ENCODE results near the gene ADAM12.
"Not testable (repeated sequence)": the region's sequence is repeated elsewhere in the genome, so short reads cannot be mapped to it uniquely, and the experiment has no call there.

ADAM12 gene

DNA sequence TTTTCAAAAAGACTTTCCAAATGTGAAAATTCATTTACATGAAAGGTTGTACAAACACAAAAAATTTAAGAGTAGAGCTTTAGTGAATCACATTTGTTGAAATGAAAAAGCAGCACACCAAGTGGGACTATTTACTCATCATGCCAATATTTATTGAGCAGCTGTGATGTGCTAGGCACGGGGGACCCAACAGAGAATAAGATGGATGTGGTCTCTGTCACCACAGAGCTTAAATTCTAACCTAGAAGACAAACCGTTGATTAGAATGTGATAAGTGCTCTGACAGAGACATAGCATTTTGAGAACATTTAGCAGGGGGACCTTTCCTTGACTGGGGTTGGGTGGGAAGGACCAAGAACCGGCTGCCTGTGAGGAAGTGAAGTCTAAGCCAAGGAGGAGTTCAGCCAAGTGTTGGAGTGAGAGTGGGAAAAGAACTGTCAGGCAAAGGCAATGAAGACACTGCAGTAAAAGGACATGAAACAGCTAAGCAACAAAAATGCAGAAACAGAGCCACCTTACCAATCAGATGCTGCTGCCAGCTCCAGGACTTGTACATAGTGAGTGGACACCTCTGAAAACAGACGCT, 19.1 kb downstream of the ADAM12 start:
- no peaks in the 10 kb centered on the region for H3K36me3 ChIP-seq (ENCODE audit: control insufficient read depth, insufficient read depth, low read length)
- no peak overlapping the region for H3K4me3 ChIP-seq (ENCODE audit: low read depth, low read length)
- H3K27me3 ChIP-seq (ENCODE audit: control insufficient read depth, insufficient read depth, low read length): no peaks in the 10 kb centered on the region
- no peaks in the 10 kb centered on the region for H3K4me1 ChIP-seq (ENCODE audit: control insufficient read depth, insufficient read depth, low read length)
- no peak overlapping the region for H3K9ac ChIP-seq (ENCODE audit: low read depth, low read length)
- no peaks in the 10 kb centered on the region for H3K9me3 ChIP-seq (ENCODE audit: control insufficient read depth, insufficient read depth, low read length)

DNA sequence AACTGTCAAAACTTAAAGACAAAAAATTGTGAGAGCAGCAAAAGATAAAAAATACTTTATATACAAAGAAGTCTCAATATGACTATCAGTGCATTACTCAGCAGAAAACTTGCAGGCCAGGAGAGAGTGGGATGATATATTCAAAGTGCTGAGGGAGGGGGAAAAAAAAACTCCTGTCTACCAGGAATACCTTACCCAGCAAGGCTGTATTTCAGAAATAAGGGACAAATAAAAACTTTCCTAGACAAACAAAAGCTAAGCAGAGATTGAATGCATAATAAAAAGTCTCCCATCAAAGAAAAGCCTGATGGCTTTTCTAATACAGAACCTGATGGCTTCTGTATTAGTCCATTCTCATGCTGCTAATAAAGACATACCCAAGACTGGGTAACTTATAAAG, 31.1 kb downstream of the ADAM12 start:
- Histone ChIP-seq H3K36me3 (ENCODE audit: control insufficient read depth, insufficient read depth, low read length) (no peaks in the 10 kb centered on the region), H3K4me3 (ENCODE audit: low read depth, low read length) (no peak overlapping the region), H3K4me1 (ENCODE audit: control insufficient read depth, insufficient read depth, low read length) (no peaks in the 10 kb centered on the region), H3K27me3 (ENCODE audit: control insufficient read depth, insufficient read depth, low read length) (no peaks in the 10 kb centered on the region), H3K9ac (ENCODE audit: low read depth, low read length) (no peak overlapping the region), H3K9me3 (ENCODE audit: control insufficient read depth, insufficient read depth, low read length) (no peaks in the 10 kb centered on the region)

DNA sequence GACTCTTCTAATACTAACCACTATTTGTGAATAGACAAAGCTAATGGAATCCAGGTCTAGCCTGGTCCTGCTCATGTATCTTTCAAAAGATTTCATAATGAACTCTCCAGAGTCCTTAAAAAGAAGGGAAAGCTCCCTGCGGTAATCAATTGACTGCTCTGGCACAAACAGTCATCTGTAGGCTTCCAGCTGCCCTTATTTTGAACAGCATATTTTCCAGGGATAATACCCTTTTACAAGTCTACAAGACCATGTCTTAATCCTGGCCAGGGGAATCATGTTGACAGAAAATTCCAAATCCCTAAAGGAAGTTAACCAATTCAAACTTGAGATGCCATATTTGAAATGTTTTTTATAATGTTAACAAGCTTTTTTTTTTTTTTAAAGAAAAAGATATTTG, 34.6 kb downstream of the ADAM12 start:
- no peaks in the 10 kb centered on the region for H3K9me3 ChIP-seq (ENCODE audit: control insufficient read depth, insufficient read depth, low read length)
- no peaks in the 10 kb centered on the region for H3K27me3 ChIP-seq (ENCODE audit: control insufficient read depth, insufficient read depth, low read length)
- no peaks in the 10 kb centered on the region for H3K4me1 ChIP-seq (ENCODE audit: control insufficient read depth, insufficient read depth, low read length)
- no peak overlapping the region for H3K4me3 ChIP-seq (ENCODE audit: low read depth, low read length)
- H3K9ac ChIP-seq (ENCODE audit: low read depth, low read length): no peak overlapping the region
- H3K36me3 ChIP-seq (ENCODE audit: control insufficient read depth, insufficient read depth, low read length): no peaks in the 10 kb centered on the region

DNA sequence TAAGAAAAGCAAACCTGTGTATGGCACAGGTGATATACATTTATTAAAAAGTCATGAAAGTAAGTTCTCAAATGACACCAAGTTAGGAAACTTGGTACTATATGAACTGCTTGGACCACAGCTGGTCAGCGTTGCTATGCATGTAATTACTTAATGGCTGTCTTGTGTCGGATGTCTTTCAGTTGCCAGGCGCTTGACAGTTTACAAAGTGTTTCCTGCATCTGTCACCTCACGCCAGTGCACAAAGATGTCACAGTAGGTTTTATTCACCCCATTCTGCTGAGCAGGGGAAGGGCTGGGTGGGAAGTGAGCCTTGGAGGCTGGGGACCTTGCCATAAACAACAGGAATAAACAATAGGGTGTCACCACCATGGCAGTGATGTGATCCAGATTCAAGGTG, 35.8 kb downstream of the ADAM12 start:
- no peak overlapping the region for H3K9ac ChIP-seq (ENCODE audit: low read depth, low read length)
- no peaks in the 10 kb centered on the region for H3K27me3 ChIP-seq (ENCODE audit: control insufficient read depth, insufficient read depth, low read length)
- no peak overlapping the region for H3K4me3 ChIP-seq (ENCODE audit: low read depth, low read length)
- H3K36me3 ChIP-seq (ENCODE audit: control insufficient read depth, insufficient read depth, low read length): no peaks in the 10 kb centered on the region
- no peaks in the 10 kb centered on the region for H3K4me1 ChIP-seq (ENCODE audit: control insufficient read depth, insufficient read depth, low read length)
- H3K9me3 ChIP-seq (ENCODE audit: control insufficient read depth, insufficient read depth, low read length): no peaks in the 10 kb centered on the region

DNA sequence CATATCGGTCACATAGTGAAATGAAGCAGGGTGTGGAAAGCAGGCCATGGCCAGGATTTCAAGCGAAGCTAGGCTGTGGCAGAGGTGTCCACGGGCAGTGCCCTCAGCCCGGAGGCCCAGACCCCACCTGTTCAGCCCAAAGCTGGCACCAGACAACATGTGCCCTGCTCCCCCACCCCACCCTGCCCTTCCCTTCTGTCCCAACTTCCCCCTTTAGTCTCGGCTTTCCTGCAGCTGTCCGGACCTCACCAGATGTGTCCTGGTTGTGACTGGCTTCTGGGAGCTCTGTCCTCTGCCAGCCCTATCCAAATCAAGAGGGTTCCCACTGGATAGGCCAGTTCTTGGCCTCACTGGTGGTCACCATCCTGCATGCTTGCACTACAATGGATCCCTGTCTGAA, 37.3 kb downstream of the ADAM12 start:
- Histone ChIP-seq H3K4me1 (ENCODE audit: control insufficient read depth, insufficient read depth, low read length) (no peaks in the 10 kb centered on the region), H3K9me3 (ENCODE audit: control insufficient read depth, insufficient read depth, low read length) (no peaks in the 10 kb centered on the region), H3K4me3 (ENCODE audit: low read depth, low read length) (no peak overlapping the region), H3K36me3 (ENCODE audit: control insufficient read depth, insufficient read depth, low read length) (no peaks in the 10 kb centered on the region), H3K9ac (ENCODE audit: low read depth, low read length) (no peak overlapping the region), H3K27me3 (ENCODE audit: control insufficient read depth, insufficient read depth, low read length) (no peaks in the 10 kb centered on the region)

DNA sequence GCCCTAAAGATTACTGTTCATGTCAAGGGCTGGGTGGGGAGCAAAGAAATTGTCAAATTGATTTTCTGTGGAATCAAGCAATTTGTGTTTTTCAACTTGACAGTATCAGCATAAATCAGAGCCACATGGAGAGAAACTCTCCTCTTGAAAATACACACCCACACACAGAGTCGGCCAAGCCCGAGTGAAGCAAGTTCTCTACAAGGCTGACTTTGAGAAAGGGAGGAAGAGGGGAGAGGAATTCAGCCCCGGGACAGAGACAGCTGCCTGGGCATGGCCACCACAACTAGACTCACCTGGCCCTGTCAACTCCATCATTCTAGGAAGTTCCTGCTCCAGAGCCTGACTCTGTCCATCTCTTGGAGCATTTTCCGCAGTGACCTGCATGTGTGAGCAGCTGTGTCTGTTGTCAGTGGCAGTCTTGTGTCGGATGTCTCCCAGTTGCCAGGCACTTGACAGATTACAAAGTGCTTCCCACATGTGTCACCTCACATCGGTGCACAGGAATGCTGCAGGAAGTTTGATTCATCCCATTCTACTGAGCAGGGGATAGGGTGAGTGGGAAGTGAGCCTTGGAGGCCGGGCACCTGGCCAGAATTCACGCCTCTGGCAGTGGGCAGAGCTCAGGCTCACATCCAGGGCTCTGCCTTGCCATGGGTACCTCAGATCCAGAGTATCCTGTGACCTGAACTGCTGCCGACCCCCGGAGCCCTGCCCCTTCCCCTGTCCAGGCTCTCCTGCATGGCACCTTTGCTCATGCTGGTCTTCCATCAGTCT, 37.9 kb downstream of the ADAM12 start:
- Histone ChIP-seq H3K4me1 (ENCODE audit: control insufficient read depth, insufficient read depth, low read length) (no peaks in the 10 kb centered on the region), H3K4me3 (ENCODE audit: low read depth, low read length) (no peak overlapping the region), H3K9me3 (ENCODE audit: control insufficient read depth, insufficient read depth, low read length) (no peaks in the 10 kb centered on the region), H3K27me3 (ENCODE audit: control insufficient read depth, insufficient read depth, low read length) (no peaks in the 10 kb centered on the region), H3K9ac (ENCODE audit: low read depth, low read length) (no peak overlapping the region), H3K36me3 (ENCODE audit: control insufficient read depth, insufficient read depth, low read length) (no peaks in the 10 kb centered on the region)

DNA sequence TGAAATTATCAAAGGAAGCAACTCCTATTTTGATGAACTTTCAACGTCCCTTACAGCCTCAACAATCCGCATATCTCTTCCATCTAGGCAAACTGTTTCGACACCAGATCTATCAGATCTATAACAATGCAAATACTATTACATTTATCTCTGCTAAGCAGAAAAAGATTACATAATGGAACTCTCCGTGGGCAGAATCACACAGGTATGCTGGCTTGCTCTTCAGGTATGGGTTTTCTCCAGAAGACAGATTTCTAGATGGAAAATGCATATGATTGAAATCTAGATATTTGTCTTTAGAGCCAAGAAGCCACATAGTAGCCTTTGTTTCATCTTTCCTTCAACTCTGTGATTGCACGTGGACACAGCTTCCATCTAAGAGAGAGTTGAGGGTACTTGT, 38.6 kb downstream of the ADAM12 start:
- Histone ChIP-seq H3K4me3 (ENCODE audit: low read depth, low read length) (no peak overlapping the region), H3K36me3 (ENCODE audit: control insufficient read depth, insufficient read depth, low read length) (no peaks in the 10 kb centered on the region), H3K4me1 (ENCODE audit: control insufficient read depth, insufficient read depth, low read length) (no peaks in the 10 kb centered on the region), H3K9ac (ENCODE audit: low read depth, low read length) (no peak overlapping the region), H3K27me3 (ENCODE audit: control insufficient read depth, insufficient read depth, low read length) (no peaks in the 10 kb centered on the region), H3K9me3 (ENCODE audit: control insufficient read depth, insufficient read depth, low read length) (no peaks in the 10 kb centered on the region)

DNA sequence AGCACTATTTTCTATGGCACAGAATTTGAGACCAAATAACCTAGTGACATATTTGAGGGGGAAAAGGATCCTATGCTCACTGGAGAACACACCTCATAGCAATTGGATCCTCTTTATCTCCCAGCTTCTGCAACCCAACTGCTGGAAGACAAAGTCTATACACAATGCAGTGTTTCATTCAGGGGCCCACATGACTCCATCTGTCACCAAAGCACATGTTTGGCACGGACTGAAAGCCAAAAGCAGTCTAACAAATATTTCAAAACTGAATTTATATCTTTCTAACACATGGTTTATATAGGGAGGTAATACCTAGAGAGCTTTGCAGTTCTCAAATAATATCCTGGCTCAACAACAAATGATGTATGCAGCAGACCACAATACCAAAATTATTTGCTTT, 39.2 kb downstream of the ADAM12 start:
- Histone ChIP-seq H3K9me3 (ENCODE audit: control insufficient read depth, insufficient read depth, low read length) (no peaks in the 10 kb centered on the region), H3K36me3 (ENCODE audit: control insufficient read depth, insufficient read depth, low read length) (no peaks in the 10 kb centered on the region), H3K4me1 (ENCODE audit: control insufficient read depth, insufficient read depth, low read length) (no peaks in the 10 kb centered on the region), H3K27me3 (ENCODE audit: control insufficient read depth, insufficient read depth, low read length) (no peaks in the 10 kb centered on the region), H3K9ac (ENCODE audit: low read depth, low read length) (no peak overlapping the region), H3K4me3 (ENCODE audit: low read depth, low read length) (no peak overlapping the region)

DNA sequence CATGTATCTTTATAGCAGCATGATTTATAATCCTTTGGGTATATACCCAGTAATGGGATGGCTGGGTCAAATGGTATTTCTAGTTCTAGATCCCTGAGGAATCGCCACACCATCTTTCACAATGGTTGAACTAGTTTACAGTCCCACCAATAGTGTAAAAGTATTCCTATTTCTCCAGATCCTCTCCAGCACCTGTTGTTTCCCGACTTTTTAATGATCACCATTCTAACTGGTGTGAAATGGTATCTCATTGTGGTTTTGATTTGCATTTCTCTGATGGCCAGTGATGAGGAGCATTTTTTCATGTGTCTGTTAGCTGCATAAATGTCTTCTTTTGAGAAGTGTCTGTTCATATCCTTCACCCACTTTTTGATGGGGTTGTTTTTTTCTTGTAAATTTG, 44.8 kb downstream of the ADAM12 start:
- not testable (repeated sequence) for H3K9me3 ChIP-seq (ENCODE audit: control insufficient read depth, insufficient read depth, low read length); H3K36me3 ChIP-seq (ENCODE audit: control insufficient read depth, insufficient read depth, low read length); H3K4me3 ChIP-seq (ENCODE audit: low read depth, low read length); H3K4me1 ChIP-seq (ENCODE audit: control insufficient read depth, insufficient read depth, low read length); H3K27me3 ChIP-seq (ENCODE audit: control insufficient read depth, insufficient read depth, low read length); H3K9ac ChIP-seq (ENCODE audit: low read depth, low read length)

DNA sequence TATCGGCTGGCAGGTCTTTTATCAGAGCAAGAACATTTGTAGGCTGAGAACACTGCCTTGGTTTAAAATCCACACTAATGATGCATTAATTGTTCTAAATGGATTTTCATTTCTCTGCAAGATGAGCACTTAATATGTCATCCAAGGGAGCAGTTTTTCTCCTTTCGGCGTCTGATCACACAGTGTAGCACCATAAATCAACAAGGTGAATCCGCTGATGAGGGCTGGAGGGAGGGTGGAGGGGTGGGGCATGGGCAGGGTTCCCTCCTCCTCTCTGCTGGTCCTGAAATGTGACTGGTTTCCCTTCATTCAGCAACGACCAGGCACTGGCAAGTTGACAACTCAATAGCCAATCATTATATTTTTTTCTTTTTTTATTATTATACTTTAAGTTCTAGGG, 45.6 kb downstream of the ADAM12 start:
- no peak overlapping the region for H3K9ac ChIP-seq (ENCODE audit: low read depth, low read length)
- no peaks in the 10 kb centered on the region for H3K27me3 ChIP-seq (ENCODE audit: control insufficient read depth, insufficient read depth, low read length)
- no peaks in the 10 kb centered on the region for H3K9me3 ChIP-seq (ENCODE audit: control insufficient read depth, insufficient read depth, low read length)
- H3K4me3 ChIP-seq (ENCODE audit: low read depth, low read length): no peak overlapping the region
- no peaks in the 10 kb centered on the region for H3K36me3 ChIP-seq (ENCODE audit: control insufficient read depth, insufficient read depth, low read length)
- no peaks in the 10 kb centered on the region for H3K4me1 ChIP-seq (ENCODE audit: control insufficient read depth, insufficient read depth, low read length)

DNA sequence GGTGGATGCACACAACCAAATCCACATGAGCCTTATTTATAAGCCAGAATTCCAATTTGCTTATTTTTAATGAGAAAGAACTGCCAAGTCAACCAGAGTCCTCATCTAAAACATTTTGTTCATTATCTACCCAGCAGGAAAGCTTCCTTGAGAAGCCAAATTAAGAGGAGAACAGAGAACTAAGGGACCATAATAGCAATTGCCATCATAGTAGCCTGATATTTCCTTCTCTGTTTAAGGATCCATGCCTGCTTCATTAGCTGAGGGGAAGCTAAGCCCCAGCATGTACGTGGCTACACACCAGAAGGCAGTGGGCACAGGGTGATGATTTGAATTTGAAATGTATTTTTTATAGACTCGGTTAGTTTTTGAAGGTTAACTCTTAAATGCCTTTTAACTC, 46.8 kb downstream of the ADAM12 start:
- no peak overlapping the region for H3K4me3 ChIP-seq (ENCODE audit: low read depth, low read length)
- no peaks in the 10 kb centered on the region for H3K9me3 ChIP-seq (ENCODE audit: control insufficient read depth, insufficient read depth, low read length)
- no peak overlapping the region for H3K9ac ChIP-seq (ENCODE audit: low read depth, low read length)
- no peaks in the 10 kb centered on the region for H3K27me3 ChIP-seq (ENCODE audit: control insufficient read depth, insufficient read depth, low read length)
- no peaks in the 10 kb centered on the region for H3K4me1 ChIP-seq (ENCODE audit: control insufficient read depth, insufficient read depth, low read length)
- H3K36me3 ChIP-seq (ENCODE audit: control insufficient read depth, insufficient read depth, low read length): no peaks in the 10 kb centered on the region

DNA sequence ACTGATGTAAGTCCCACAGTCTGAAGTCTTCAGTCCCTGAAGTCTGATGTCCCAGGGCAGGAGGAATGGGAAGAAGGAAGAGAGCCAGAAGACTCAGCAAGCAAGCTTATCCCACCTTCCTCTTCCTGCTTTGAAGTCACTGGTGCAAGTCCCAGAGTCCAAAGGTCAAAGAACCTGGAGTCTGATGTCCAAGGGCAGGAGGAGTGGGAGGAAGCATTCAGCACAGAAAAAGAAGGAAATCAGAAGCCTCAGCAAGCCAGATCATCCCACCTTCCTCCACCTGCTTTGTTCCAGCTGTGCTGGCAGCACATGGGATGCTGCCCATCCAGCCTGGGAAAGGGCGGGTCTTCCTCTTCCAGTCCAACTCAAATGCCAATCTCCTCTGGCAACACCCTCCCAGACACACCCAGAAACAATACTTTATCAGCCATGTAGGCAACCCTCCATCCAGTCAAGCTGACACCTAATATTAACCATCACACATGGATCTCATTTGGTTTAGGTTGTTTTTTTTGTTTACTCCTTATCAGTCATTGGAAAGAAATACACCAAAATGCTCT, 50.9 kb downstream of the ADAM12 start:
- Histone ChIP-seq H3K36me3 (ENCODE audit: control insufficient read depth, insufficient read depth, low read length) (no peaks in the 10 kb centered on the region), H3K4me1 (ENCODE audit: control insufficient read depth, insufficient read depth, low read length) (no peaks in the 10 kb centered on the region), H3K27me3 (ENCODE audit: control insufficient read depth, insufficient read depth, low read length) (no peaks in the 10 kb centered on the region), H3K9ac (ENCODE audit: low read depth, low read length) (no peak overlapping the region), H3K4me3 (ENCODE audit: low read depth, low read length) (no peak overlapping the region), H3K9me3 (ENCODE audit: control insufficient read depth, insufficient read depth, low read length) (no peaks in the 10 kb centered on the region)

All from iPS-15b (cell line).